Stimulated activated effector memory CD8-positive, alpha-beta T cell treated with anti-CD3 and anti-CD28 coated beads, Interleukin-12 subunit alpha, Interleukin-12 subunit beta, amount 100 ng/mL, for 72 hours (primary cell): ENCODE measurements around the gene EPM2A.
"Not testable (repeated sequence)": the region's sequence is repeated elsewhere in the genome, so short reads cannot be mapped to it uniquely, and the experiment has no call there.

Experiments
- ATAC-seq: fragments of 150-1000 bp; cut with Tn5 transposase; 2 replicates; pipeline ENCODE4 v1.10.0; 2021
- DNase-seq, 2 donors: peaks; one replicate each; pipeline ENCODE4 v3.0.0; 2021 to 2022; ENCODE audit warnings: low spot score in 2 of 2
- H3K27ac Mint-ChIP-seq: one replicate; pipeline ENCODE4 v1.8.0; 2022; ENCODE audit warnings: mild to moderate bottlenecking, mixed read lengths
- H3K36me3 Mint-ChIP-seq: one replicate; pipeline ENCODE4 v1.8.0; 2022; ENCODE audit warnings: mild to moderate bottlenecking, mixed read lengths
- H3K4me1 Mint-ChIP-seq: one replicate; pipeline ENCODE4 v1.8.0; 2022; ENCODE audit warnings: mixed read lengths
- H3K4me3 Mint-ChIP-seq: one replicate; pipeline ENCODE4 v1.8.0; 2022; ENCODE audit warnings: mild to moderate bottlenecking, mixed read lengths
- H3K9me3 Mint-ChIP-seq: one replicate; pipeline ENCODE4 v1.8.0; 2022; ENCODE audit warnings: mixed read lengths

Gene EPM2A

GRCh38 chr6:145739685-145740084, 4.4 kb upstream of the EPM2A start:
- not testable (repeated sequence) for H3K4me3 Mint-ChIP-seq, H3K27ac Mint-ChIP-seq, H3K9me3 Mint-ChIP-seq, H3K36me3 Mint-ChIP-seq, DNase-seq, ATAC-seq, H3K4me1 Mint-ChIP-seq

- no peak for DNase-seq
- no peak for ATAC-seq
- Mint-ChIP-seq H3K27ac (no peak overlapping the region), H3K4me1 (no peaks in the 10 kb centered on the region), H3K4me3 (no peak overlapping the region), H3K9me3 (no peaks in the 10 kb centered on the region), H3K36me3 (peaks cover 8% of the 10 kb centered on the region)
Measured at GRCh38 chr6:145738265-145738664, 2.9 kb upstream of the EPM2A start.

GRCh38 chr6:145736661-145737144, 1.4 kb upstream of the EPM2A start:
- no peaks in the 10 kb centered on the region for H3K9me3 Mint-ChIP-seq
- no peaks in the 10 kb centered on the region for H3K4me1 Mint-ChIP-seq
- peak overlapping the region; percentile 91 for H3K4me3 Mint-ChIP-seq
- H3K36me3 Mint-ChIP-seq = peaks cover 8% of the 10 kb centered on the region
- H3K27ac Mint-ChIP-seq = no peak overlapping the region
- DNase-seq (no peak), ATAC-seq (no peak)

GRCh38 chr6:145734486-145735355, 599 bp downstream of the EPM2A start:
- Mint-ChIP-seq H3K36me3 (peaks cover 8% of the 10 kb centered on the region), H3K4me3 (peak overlapping the region; percentile 91), H3K27ac (peak overlapping the region; percentile 98), H3K4me1 (peaks cover 6% of the 10 kb centered on the region), H3K9me3 (no peaks in the 10 kb centered on the region)
- ATAC-seq (peak; percentile 88), DNase-seq (peak; percentile 61 to 88)

- H3K4me3 Mint-ChIP-seq = peak overlapping the region; percentile 91
- peaks cover 6% of the 10 kb centered on the region for H3K4me1 Mint-ChIP-seq
- DNase-seq (no peak), ATAC-seq (no peak)
- no peak overlapping the region for H3K27ac Mint-ChIP-seq
- H3K9me3 Mint-ChIP-seq = no peaks in the 10 kb centered on the region
- H3K36me3 Mint-ChIP-seq = peaks cover 8% of the 10 kb centered on the region
Measured at GRCh38 chr6:145733810-145734209, 1.5 kb downstream of the EPM2A start.

GRCh38 chr6:145733207-145733606, 2.1 kb downstream of the EPM2A start:
- no peak for DNase-seq
- H3K4me3 Mint-ChIP-seq = no peak overlapping the region
- ATAC-seq = no peak
- no peak overlapping the region for H3K27ac Mint-ChIP-seq
- peaks cover 8% of the 10 kb centered on the region for H3K4me1 Mint-ChIP-seq
- no peaks in the 10 kb centered on the region for H3K9me3 Mint-ChIP-seq
- peaks cover 8% of the 10 kb centered on the region for H3K36me3 Mint-ChIP-seq

GRCh38 chr6:145731447-145731846, 3.9 kb downstream of the EPM2A start:
- Mint-ChIP-seq H3K27ac (no peak overlapping the region), H3K4me3 (no peak overlapping the region), H3K9me3 (no peaks in the 10 kb centered on the region), H3K4me1 (peaks cover 14% of the 10 kb centered on the region), H3K36me3 (peaks cover 8% of the 10 kb centered on the region)
- ATAC-seq (no peak), DNase-seq (no peak)

- no peak for DNase-seq
- ATAC-seq = no peak
- peaks cover 26% of the 10 kb centered on the region for H3K4me1 Mint-ChIP-seq
- H3K27ac Mint-ChIP-seq = no peak overlapping the region
- no peak overlapping the region for H3K4me3 Mint-ChIP-seq
- no peaks in the 10 kb centered on the region for H3K9me3 Mint-ChIP-seq
- peaks cover 6% of the 10 kb centered on the region for H3K36me3 Mint-ChIP-seq
Measured at GRCh38 chr6:145729887-145730286, 5.4 kb downstream of the EPM2A start.

- Mint-ChIP-seq H3K27ac (no peak overlapping the region), H3K36me3 (no peaks in the 10 kb centered on the region), H3K4me3 (no peak overlapping the region), H3K9me3 (no peaks in the 10 kb centered on the region), H3K4me1 (peaks cover 26% of the 10 kb centered on the region)
- DNase-seq = no peak
- no peak for ATAC-seq
Measured at GRCh38 chr6:145728444-145729385, 6.6 kb downstream of the EPM2A start.

GRCh38 chr6:145727817-145728388, 7.4 kb downstream of the EPM2A start:
- DNase-seq = no peak
- Mint-ChIP-seq H3K27ac (no peak overlapping the region), H3K9me3 (no peaks in the 10 kb centered on the region), H3K36me3 (no peaks in the 10 kb centered on the region), H3K4me3 (no peak overlapping the region), H3K4me1 (peaks cover 26% of the 10 kb centered on the region)
- peak; percentile 51 for ATAC-seq

- H3K4me1 Mint-ChIP-seq = peaks cover 20% of the 10 kb centered on the region
- no peak overlapping the region for H3K4me3 Mint-ChIP-seq
- H3K36me3 Mint-ChIP-seq = no peaks in the 10 kb centered on the region
- no peak overlapping the region for H3K27ac Mint-ChIP-seq
- H3K9me3 Mint-ChIP-seq = peaks cover 3% of the 10 kb centered on the region
- DNase-seq (no peak), ATAC-seq (no peak)
Measured at GRCh38 chr6:145725570-145725969, 9.8 kb downstream of the EPM2A start.

- Mint-ChIP-seq H3K4me3 (no peak overlapping the region), H3K36me3 (no peaks in the 10 kb centered on the region), H3K9me3 (peaks cover 3% of the 10 kb centered on the region), H3K27ac (no peak overlapping the region), H3K4me1 (peaks cover 20% of the 10 kb centered on the region)
- ATAC-seq = no peak
- DNase-seq = no peak
Measured at GRCh38 chr6:145723646-145724045, 11.7 kb downstream of the EPM2A start.

GRCh38 chr6:145722190-145722589, 13.1 kb downstream of the EPM2A start:
- peaks cover 12% of the 10 kb centered on the region for H3K4me1 Mint-ChIP-seq
- no peak for ATAC-seq
- peaks cover 3% of the 10 kb centered on the region for H3K9me3 Mint-ChIP-seq
- no peak for DNase-seq
- H3K4me3 Mint-ChIP-seq = no peak overlapping the region
- H3K36me3 Mint-ChIP-seq = no peaks in the 10 kb centered on the region
- H3K27ac Mint-ChIP-seq = no peak overlapping the region

- Mint-ChIP-seq H3K4me3 (no peak overlapping the region), H3K36me3 (no peaks in the 10 kb centered on the region), H3K9me3 (peaks cover 3% of the 10 kb centered on the region), H3K4me1 (peaks cover 12% of the 10 kb centered on the region), H3K27ac (no peak overlapping the region)
- DNase-seq (no peak), ATAC-seq (no peak)
Measured at GRCh38 chr6:145721144-145721543, 14.2 kb downstream of the EPM2A start.

GRCh38 chr6:145715426-145715825, 19.9 kb downstream of the EPM2A start:
- ATAC-seq = no peak
- no peaks in the 10 kb centered on the region for H3K4me1 Mint-ChIP-seq
- no peak for DNase-seq
- H3K9me3 Mint-ChIP-seq = peaks cover 6% of the 10 kb centered on the region
- no peak overlapping the region for H3K4me3 Mint-ChIP-seq
- no peak overlapping the region for H3K27ac Mint-ChIP-seq
- no peaks in the 10 kb centered on the region for H3K36me3 Mint-ChIP-seq
